IPS-18c (cell line): ENCODE data around the gene SLC26A1.
"Not testable (repeated sequence)": the region's sequence is repeated elsewhere in the genome, so short reads cannot be mapped to it uniquely, and the experiment has no call there.

Source experiments
- H3K4me3 ChIP-seq: 2 replicates; pipeline ENCODE4 v1.7.0; 2013; ENCODE audit warnings: low read depth, mild to moderate bottlenecking, low read length, moderate library complexity; ENCODE audit not compliant: insufficient read depth
- H3K9me3 ChIP-seq: one replicate; pipeline ENCODE4 v1.6.1; 2013; ENCODE audit warnings: mild to moderate bottlenecking, low read length, moderate library complexity; ENCODE audit not compliant: control insufficient read depth, insufficient read depth

The SLC26A1 gene

DNA sequence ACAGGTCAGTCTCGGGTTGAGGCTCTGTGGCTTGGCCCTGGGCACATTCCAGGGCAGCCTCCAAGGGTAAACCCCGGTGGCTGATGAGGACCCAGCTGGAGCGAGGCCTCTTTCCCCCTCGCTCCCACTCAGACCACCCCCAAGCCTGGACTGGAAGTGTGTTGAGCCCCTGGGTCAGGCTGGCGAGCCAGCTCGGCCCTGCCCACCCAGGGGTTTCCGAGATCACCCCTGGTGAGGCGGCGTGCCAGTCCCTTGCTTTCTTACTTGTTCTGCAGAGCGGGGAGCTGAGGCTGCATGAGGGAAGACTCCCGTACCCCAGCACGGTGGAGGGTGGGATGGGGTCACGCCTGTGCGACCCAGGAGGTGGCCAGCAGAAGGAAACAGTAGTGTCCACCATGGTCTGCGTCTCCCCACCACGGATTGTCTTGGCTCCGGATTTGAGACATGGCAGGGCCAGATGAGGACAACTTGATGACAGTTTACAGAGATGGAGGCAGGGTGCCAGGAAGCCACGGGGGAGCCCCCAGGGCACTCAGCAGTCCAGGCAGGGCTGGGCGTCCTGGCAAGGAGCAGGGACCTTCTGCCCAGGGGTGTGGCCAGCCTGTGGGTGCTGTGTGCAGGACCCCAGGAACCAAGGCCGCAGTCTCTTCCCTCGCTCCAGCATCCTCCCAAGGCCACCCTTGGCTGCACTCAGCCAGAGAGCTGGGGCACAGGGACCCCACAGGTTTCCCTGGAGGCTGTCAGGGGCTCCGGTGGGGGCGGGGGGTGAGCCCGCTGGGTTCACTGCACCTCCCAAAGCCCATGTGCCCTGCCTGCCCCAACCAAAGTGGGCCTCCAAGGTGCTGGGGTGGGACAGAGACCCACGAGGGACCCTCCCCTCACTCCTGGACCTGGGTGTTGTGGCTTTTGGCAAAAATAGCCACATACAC lies 11.6 kb upstream of the SLC26A1 start:
- Histone ChIP-seq H3K9me3 (no peaks in the 10 kb centered on the region), H3K4me3 (no peak overlapping the region)

DNA sequence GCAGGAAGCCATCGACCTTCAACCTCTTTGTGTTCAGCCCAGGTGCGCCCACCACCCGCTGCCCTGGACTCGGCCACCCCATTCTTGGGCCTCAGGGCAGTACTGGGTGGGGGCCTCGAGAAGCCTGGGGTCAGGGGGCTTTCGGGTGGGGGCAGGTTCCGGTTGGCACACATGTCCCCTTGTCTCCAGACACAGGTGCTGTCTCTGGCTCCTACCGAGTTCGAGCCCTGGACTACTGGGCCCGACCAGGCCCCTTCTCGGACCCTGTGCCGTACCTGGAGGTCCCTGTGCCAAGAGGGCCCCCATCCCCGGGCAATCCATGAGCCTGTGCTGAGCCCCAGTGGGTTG lies 10.8 kb upstream of the SLC26A1 start:
- Histone ChIP-seq H3K9me3 (no peaks in the 10 kb centered on the region), H3K4me3 (no peak overlapping the region)

DNA sequence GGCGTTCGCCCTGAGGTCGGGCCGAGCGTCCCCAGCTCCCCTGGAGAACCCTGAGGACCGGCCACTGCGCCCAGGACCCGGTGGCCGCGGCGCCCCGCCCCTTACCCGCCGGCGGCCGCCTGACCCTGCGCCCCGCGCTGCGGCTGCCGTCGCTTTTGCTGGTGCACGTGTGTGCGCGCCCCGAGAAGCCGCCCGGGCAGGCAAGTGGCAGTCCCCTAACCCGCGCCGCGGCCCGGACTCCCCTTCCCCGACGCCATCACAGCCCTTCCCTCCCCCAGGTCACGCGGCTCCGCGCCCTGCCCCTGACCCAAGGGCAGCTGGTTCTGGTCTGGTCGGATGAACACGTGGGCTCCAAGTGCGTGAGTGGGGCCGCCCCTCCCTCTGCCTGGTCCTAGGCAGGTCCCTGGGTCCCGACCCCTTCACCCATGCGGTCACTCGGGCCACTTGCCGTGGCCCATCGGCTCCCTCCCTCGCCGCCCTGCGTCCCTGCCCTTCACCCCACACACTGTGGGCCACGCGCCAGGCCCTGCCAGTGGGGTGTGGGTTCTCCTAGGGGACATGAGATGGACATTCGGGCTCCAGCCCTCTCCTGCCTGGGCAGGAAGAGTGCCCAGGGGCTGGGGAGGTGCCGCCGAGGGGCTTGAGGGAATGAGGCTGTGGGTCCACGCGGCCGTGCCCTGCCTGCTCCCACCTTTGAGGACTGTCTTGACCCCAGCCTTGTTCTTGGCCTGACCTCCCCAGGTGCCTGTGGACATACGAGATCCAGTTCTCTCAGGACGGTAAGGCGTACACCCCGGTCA lies 10.3 kb upstream of the SLC26A1 start:
- H3K4me3 ChIP-seq, result no peak overlapping the region

DNA sequence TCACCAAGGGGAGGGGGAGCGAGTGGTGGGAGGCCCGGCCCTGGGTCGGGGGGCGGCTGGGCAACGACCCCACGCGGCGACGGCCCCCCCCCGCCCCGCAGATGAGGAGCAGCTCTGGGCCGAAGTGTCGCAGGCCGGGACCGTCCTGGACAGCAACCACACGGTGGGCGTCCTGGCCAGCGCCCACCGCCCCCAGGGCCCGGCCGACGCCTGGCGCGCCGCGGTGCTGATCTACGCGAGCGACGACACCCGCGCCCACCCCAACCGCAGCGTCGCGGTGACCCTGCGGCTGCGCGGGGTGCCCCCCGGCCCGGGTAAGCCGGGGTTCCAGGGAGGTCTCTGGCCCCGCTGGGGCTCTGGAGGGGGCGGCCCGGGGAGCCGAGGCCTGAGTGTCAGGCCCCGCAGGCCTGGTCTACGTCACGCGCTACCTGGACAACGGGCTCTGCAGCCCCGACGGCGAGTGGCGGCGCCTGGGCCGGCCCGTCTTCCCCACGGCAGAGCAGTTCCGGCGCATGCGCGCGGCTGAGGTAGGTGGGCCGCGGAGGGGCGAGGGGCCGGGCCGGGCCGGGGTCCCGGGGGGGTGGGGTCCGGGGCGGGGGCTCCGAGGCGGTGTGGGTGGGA lies 9.5 kb upstream of the SLC26A1 start:
- Histone ChIP-seq H3K4me3 (peak overlapping the region; percentile 31; the same call in 1 of the 2 replicates), H3K9me3 (no peaks in the 10 kb centered on the region)

More for the DNA sequence above, 10.3 kb upstream of the SLC26A1 start:
- H3K9me3 ChIP-seq, result no peaks in the 10 kb centered on the region

DNA sequence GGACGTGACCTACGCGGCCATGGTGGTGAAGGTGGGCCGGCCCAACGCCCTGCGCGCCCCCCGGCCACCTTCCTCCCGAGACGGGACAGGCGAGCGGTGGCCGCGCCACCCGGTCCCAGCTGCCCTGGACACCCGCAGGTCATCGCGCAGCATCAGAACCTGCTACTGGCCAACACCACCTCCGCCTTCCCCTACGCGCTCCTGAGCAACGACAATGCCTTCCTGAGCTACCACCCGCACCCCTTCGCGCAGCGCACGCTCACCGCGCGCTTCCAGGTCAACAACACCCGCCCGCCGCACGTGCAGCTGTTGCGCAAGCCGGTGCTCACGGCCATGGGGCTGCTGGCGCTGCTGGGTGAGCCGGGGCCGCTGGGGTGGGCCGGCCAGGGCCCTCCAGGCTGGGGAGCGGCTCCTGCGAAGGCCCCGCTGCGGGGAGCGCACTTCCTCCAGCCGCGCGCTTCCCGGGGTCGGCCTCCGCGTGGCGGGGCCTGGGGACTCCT lies 9.0 kb upstream of the SLC26A1 start:
- Histone ChIP-seq H3K9me3 (no peaks in the 10 kb centered on the region), H3K4me3 (peak overlapping the region; percentile 31; the same call in 1 of the 2 replicates)

DNA sequence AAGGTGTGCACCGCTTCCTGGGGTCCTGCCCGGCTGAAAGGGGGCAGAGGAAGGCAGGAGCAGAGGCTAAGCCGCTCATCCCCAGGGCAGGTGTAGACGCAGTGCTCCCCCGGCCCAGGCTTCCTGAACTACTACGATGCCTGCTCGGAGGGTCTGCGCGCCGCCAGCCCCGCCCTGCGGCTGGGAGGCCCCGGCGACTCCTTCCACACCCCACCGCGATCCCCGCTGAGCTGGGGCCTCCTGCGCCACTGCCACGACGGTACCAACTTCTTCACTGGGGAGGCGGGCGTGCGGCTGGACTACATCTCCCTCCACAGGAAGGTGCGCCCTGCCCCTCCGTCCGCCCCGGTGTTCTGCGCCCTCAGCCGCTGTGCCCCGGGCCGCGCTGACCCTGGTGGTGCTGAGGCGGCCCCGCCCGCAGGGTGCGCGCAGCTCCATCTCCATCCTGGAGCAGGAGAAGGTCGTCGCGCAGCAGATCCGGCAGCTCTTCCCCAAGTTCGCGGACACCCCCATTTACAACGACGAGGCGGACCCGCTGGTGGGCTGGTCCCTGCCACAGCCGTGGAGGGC lies 8.4 kb upstream of the SLC26A1 start:
- Histone ChIP-seq H3K4me3 (peak overlapping the region; percentile 31; the same call in 1 of the 2 replicates), H3K9me3 (no peaks in the 10 kb centered on the region)

DNA sequence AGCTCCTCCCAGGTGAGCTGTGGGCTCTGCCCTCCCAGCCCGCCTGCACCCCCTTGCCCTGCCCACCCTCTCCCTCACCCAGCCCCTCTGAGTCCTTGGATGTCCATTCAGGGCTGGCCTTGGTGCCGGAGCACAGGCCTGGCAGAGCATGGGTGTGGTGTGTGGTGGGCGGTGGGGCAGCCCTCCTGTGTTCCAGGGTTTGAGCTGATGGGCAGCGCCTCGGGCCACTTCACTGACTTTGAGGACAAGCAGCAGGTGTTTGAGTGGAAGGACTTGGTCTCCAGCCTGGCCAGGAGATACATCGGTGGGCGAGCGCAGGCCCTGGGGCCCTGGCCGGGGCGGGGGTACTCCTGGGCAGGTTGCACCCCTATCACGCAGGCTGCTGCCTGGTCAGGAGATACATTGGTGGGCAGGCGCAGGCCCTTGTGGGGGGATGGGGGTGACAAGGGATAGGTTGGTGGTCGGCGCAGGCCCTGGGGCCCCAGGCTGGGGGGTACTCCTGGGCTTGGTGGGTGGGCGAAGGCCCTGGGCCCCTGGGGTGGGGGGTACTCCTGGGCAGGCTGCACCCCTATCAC lies 7.6 kb upstream of the SLC26A1 start:
- no peaks in the 10 kb centered on the region for H3K9me3 ChIP-seq

DNA sequence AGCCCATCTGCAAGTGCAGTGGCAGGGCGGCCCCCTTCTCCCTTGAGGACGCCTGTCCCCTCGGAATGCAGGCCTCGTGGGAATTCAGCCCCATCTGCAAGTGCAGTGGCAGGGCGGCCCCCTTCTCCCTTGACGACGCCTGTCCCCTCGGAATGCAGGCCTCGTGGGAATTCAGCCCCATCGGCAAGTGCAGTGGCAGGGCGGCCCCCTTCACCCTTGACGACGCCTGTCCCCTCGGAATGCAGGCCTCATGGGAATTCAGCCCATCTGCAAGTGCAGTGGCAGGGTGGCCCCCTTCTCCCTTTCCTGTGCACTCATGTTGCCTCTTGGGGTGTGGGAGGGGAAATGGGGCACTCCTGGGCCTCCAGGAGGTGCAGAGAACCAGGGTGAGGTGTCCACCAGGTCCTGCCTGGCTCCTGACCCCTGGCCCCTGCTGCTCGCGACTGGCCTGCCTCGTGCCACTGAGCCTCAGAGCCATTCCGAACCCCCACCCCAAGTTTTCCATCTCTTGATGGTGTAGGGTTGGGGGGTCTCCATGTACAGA lies 6.8 kb upstream of the SLC26A1 start:
- H3K4me3 ChIP-seq, result no peak overlapping the region
- H3K9me3 ChIP-seq, result no peaks in the 10 kb centered on the region

More for the DNA sequence above, 7.6 kb upstream of the SLC26A1 start:
- H3K4me3 ChIP-seq, result no peak overlapping the region

DNA sequence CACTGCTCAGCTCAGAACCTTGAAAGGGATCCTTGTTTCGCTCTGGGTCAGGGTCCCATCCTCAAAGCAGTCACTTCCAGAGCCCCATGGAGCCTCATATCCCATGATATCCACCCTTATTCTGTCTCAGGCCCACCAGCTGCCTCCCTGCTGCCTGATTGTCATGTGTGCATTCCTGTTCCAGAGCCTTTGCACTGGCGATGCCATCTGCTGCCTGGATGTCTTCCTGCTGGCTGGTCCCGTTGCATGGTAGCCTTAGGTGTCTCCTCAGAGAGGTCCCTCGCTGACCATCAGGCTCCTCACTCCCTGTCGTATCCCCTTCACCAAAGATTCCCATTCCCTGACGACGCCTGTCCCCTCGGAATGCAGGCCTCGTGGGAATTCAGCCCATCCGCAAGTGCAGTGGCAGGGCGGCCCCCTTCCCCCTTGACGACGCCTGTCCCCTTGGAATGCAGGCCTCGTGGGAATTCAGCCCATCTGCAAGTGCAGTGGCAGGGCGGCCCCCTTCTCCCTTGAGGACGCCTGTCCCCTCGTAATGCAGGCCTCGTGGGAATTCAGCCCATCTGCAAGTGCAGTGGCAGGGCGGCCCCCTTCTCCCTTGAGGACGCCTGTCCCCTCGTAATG lies 6.1 kb upstream of the SLC26A1 start:
- not testable (repeated sequence) for H3K4me3 ChIP-seq, H3K9me3 ChIP-seq

DNA sequence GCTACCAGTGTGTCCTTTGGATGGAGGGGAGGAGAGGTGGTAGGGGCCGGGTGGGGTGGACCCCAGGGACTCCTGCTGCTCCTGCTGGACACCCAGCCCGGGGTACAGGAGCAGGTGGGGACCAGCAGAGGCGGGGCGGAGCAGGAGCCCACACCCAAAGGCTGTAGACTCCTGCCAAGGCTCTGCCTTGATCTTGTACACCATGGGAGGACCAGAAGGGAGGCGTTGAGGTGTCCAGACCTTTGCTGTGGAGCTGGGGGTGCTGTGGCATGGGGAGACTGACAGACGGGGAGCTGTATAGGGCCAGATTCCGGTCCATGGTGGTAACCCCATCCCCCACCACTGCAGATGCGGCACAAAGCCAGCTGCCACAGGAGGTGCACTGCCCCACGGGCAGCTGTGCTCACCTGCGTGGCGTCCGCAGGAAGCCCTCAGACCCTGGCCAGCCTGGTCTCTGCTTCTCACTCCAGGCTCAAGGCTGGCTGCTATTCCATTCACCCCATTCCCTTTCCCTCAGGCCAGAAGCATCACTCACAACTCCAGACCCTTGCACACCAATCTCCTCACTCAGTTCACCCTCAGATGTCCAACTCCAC lies 5.0 kb upstream of the SLC26A1 start:
- Histone ChIP-seq H3K9me3 (no peaks in the 10 kb centered on the region), H3K4me3 (no peak overlapping the region; the same call in 1 of the 2 replicates)

DNA sequence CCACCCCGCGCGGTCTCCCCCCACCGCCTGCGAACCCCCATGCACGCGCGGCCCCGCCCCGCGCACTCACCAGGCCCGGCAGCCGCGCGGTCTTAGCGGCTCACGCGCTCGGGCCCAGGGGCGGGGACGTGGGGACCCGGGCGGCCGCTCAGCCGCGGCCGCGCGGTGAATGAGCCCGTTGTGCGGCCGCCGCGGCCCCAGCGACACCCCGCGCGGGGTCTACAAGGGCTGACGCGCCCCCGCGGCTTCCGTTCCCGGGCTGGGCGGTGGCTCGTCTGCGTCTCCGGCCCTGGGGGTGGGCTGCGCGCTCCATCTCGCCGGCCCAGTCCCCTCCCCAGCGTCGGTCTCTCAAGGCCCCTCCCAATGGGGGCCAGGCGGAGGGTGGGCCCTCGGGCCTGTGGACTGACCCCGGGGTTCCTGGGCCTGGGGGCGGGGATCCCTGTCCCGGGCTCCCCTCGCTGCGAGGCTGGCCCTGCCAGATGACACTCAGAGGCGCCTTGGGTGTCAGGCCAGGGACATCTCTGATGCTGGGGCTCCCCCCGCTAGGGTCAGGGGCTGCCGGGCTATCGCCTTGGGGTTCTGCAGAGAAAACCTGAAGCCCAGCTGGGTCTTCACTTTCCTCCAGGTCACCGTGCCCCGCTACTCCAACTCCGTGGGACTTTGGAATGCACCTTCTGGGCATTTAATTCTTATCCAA lies 4.3 kb upstream of the SLC26A1 start:
- Histone ChIP-seq H3K4me3 (peak overlapping the region; percentile 36; the same call in 1 of the 2 replicates), H3K9me3 (no peaks in the 10 kb centered on the region)

DNA sequence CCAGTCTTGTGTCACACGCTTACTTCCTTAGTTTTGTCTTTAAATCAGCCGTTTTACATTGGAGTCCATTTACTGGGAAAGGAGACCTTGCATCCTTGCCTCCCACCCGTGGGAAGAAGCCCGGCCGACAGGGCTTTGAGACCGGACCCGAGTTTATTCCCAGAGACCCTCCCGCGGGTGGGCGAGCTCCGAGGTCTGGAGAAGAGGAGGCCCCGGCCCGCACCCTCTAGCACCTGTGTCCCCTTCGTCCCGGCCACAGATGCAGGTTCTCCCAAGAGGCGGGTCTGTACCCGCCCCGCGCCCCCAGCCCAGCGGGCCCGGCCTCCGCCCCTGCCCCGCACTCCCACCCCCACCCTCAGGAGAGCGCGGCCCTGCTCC lies 3.8 kb upstream of the SLC26A1 start:
- Histone ChIP-seq H3K9me3 (no peaks in the 10 kb centered on the region), H3K4me3 (no peak overlapping the region; the same call in 1 of the 2 replicates)

DNA sequence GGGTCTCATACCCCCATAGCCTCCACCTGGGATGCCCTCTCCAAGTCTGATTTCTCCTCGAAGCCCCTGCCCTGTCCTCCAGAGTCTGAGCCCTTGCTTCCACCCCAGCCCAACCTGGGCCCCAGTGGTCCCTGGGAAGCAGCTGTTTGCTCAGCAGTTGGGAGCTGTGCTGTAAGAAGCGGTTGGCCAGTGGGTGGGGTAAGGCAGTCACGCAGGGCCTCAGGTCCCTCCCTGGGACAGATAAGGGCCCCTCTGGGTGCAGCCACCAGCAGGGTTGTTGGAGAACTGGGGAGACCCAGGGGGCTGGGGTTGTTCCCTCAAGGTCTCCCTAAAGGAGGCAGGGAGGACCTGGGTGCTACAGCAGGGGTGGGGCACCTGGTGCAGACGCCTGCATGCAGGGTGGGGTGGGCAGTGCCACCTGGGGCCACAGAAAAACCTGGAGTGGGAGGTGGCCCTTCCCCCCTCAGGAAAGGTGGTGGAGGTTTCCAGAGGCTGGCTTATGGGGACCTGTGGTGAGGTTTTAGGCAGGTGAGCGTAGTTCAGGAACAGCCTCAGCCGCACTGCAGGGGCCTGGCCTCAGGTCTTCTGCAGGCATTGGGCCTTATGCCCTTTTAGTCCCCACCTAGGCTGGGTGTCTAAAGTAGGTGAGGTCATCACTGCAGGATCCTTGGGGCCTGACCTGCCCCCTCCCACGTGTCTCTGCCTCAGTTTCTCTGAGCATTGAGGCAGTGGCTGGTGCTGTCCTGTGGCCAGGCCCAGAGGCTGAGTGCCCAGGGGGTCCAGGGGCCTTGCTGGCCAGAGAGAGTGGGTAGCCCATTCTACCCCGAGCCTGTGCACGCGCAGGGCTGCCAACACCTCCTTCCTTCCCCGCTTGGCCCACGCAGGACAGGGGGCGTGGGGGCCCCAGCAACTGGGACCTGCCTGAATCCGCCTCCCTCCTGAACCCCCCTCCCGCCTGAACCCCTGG lies 3.1 kb upstream of the SLC26A1 start:
- no peaks in the 10 kb centered on the region for H3K9me3 ChIP-seq

DNA sequence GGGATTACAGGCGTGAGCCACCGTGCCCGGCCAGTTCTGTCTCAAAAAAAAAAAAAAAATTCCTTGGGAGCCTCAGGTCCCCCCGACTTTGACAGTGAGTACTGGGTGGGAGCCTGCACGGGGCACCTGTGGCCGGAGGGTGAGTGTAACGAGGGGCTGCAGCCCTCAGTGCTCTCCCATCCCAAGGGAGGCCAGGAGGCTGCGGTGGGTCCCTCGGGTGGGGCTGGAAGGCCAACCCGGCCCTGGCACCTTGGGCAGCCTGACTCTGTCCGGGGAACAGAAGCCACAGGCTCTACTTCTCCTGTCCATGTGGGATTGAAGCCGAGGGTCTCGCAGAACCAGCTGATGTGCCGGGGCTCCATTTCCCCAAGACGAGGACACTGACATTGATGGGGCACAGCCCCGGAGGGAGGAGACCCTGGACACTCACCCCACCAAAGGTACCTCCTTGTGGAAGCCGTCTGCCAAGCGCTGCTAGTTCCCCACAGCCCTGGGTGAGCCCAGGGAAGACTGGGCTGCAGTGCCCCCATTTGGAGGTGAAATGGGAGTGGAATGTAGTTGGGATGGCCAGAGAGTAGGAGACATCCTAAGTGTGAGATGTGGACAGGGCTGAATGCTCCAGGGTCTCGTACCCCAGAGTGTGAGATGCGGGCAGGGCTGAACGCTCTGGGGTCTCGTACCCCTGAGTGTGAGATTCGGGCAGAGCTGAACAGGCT lies 2.3 kb upstream of the SLC26A1 start:
- Histone ChIP-seq H3K4me3 (no peak overlapping the region), H3K9me3 (no peaks in the 10 kb centered on the region)

More for the DNA sequence above, 3.1 kb upstream of the SLC26A1 start:
- H3K4me3 ChIP-seq, result no peak overlapping the region; the same call in 1 of the 2 replicates
